ENCODE results near the gene OVCH2.
"Not testable (repeated sequence)": the region's sequence is repeated elsewhere in the genome, so short reads cannot be mapped to it uniquely, and the experiment has no call there.

Gene OVCH2

DNA sequence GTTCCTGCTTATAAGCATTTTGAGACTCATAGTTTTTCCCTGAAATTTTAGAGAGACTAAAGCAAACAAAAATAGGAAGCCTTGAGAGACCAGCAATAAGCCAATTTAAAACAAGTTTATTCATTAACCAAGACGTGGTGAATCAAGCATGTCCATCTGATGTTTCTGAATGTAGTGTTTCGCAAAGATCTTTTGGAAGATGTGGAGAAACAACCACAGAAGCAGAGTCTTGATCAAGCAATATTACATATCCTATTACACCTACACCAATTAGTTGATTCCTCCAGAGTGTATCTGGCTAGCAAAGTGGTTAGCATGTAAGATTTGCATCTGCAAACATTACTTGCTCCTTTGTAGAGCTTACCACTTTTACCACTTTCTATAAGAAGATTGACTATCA lies at the start of gene OVCH2:
TSS of gene OVCH2 (minus strand) at position 101 of the 400 bp plus-strand sequence. CDS start at position 18, 83 bp downstream.
- H3K36me3 ChIP-seq (replicated peaks): no peaks in the 10 kb centered on the region
- H3K4me1 ChIP-seq: no peaks in the 10 kb centered on the region
- DNase-seq (ENCODE audit: low spot score in 2 of 2): no peak
- H3K4me3 ChIP-seq: no peak within 1 kb of the TSS
- in situ Hi-C loops (cut with MboI; ENCODE audit: low sequenced_read_pairs): no loop called here
- H3K9me3 ChIP-seq: no peaks in the 10 kb centered on the region
- peaks cover 4% of the 10 kb centered on the region for H3K27me3 ChIP-seq (ENCODE audit: low read depth)

DNA sequence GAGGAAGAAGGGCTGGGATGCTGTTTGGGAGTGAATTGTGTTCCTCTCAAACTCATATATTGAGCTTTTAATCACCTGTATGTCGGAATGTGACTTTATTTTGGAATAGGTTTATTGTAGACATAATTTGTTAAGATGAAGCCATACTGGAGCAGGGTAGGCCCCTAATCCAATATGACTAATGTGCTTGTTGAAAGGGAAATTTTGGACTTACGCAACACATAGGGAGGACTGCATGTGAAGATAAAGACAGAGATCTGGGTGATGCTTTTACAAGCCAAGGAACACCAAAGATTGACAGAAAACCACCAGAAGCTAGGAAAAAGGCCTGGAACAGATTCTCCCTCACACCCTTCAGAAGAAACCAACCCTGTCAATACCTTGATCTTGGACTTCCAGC lies 43.2 kb upstream of the OVCH2 start:
- DNase-seq (ENCODE audit: low spot score in 2 of 2): no peak
- no peaks in the 10 kb centered on the region for H3K27me3 ChIP-seq (ENCODE audit: low read depth)
- in situ Hi-C loops (cut with MboI; ENCODE audit: low sequenced_read_pairs): no loop called here
- no peaks in the 10 kb centered on the region for H3K9me3 ChIP-seq
- H3K4me1 ChIP-seq: peaks cover 6% of the 10 kb centered on the region
- no peaks in the 10 kb centered on the region for H3K36me3 ChIP-seq (replicated peaks)
- no peak overlapping the region for H3K4me3 ChIP-seq

DNA sequence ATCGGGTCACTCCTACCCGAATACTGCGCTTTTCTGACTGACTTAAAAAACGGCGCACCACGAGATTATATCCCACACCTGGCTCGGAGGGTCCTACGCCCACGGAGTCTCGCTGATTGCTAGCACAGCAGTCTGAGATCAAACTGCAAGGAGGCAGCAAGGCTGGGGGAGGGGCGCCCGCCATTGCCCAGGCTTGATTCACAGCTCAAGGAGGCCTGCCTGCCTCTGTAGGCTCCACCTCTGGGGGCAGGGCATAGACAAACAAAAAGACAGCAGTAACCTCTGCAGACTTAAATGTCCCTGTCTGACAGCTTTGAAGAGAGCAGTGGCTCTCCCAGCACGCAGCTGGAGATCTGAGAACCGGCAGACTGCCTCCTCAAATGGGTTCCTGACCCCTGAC lies 28.5 kb upstream of the OVCH2 start:
- H3K9me3 ChIP-seq; DNase-seq (ENCODE audit: low spot score in 2 of 2); in situ Hi-C loops (cut with MboI; ENCODE audit: low sequenced_read_pairs); H3K27me3 ChIP-seq (ENCODE audit: low read depth); H3K4me3 ChIP-seq; H3K36me3 ChIP-seq (replicated peaks); H3K4me1 ChIP-seq: not testable (repeated sequence)

- Histone ChIP-seq H3K9me3 (no peaks in the 10 kb centered on the region), H3K27me3 (ENCODE audit: low read depth) (peaks cover 16% of the 10 kb centered on the region), H3K36me3 (replicated peaks) (no peaks in the 10 kb centered on the region), H3K4me3 (no peak overlapping the region), H3K4me1 (no peaks in the 10 kb centered on the region)
- in situ Hi-C loops (cut with MboI; ENCODE audit: low sequenced_read_pairs): no loop called here
- DNase-seq (ENCODE audit: low spot score in 2 of 2): no peak
Observed at GRCh38 chr11:7714786-7715185, 8.5 kb upstream of the OVCH2 start.

DNA sequence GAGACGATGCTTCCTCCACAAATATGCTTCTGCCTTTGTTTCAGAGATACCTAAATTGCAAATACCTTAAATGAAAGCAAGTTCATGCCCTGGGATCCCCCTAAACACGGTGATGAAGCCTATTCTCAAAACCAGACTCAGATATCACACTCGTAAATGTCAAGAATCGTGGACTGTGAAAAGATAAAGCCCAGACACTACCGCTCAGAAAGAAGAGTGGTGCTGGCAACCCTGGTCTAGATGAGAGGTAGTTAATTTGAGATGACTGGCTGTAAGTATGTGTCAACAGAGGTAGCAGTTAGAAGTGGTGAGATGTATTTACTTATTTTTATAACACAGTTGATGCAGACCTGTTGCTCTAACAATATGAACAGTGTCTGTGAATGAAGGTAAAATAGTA lies 2.5 kb downstream of the OVCH2 start:
- no peaks in the 10 kb centered on the region for H3K9me3 ChIP-seq
- in situ Hi-C loops (cut with MboI; ENCODE audit: low sequenced_read_pairs): no loop called here
- no peaks in the 10 kb centered on the region for H3K4me1 ChIP-seq
- H3K4me3 ChIP-seq: no peak overlapping the region
- no peak for DNase-seq (ENCODE audit: low spot score in 2 of 2)
- H3K36me3 ChIP-seq (replicated peaks): no peaks in the 10 kb centered on the region
- H3K27me3 ChIP-seq (ENCODE audit: low read depth): peaks cover 4% of the 10 kb centered on the region

GRCh38 chr11:7696424-7696823 lies 9.9 kb downstream of the OVCH2 start:
- no peaks in the 10 kb centered on the region for H3K36me3 ChIP-seq (replicated peaks)
- in situ Hi-C loops (cut with MboI; ENCODE audit: low sequenced_read_pairs): loop anchor here (10.0 kb wide), 1 partner anchor 602 kb away; no protein-coding TSS in a partner anchor
- H3K4me3 ChIP-seq: no peak overlapping the region
- peaks cover 3% of the 10 kb centered on the region; the same call in 1 of the 2 replicates for H3K4me1 ChIP-seq
- DNase-seq (ENCODE audit: low spot score in 2 of 2): no peak
- peaks cover 2% of the 10 kb centered on the region; the same call in 1 of the 2 replicates for H3K27me3 ChIP-seq (ENCODE audit: low read depth)
- H3K9me3 ChIP-seq: peaks cover 4% of the 10 kb centered on the region

DNA sequence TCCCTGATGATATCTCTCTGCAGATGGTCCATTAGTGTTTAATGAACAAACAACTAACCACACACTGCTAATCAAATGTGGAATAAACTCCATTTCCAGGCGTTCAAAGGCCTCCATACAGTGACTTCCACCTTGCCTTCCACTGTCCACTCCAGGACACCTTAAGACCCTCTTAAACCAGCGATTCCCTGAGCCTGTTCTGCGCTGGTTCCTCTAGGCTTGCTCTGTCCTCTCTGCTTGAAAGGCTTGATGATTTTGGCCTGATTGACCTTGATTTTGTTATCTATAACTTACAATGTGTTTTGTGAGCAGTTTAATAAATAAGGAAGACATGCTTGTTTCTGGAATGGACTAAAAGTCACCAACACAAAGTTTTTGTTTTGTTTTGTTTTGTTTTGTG lies 12.0 kb downstream of the OVCH2 start:
- no peaks in the 10 kb centered on the region for H3K36me3 ChIP-seq (replicated peaks)
- H3K4me1 ChIP-seq: peaks cover 3% of the 10 kb centered on the region; the same call in 1 of the 2 replicates
- in situ Hi-C loops (cut with MboI; ENCODE audit: low sequenced_read_pairs): loop anchor here (10.0 kb wide), 1 partner anchor 599 kb away; no protein-coding TSS in a partner anchor
- H3K27me3 ChIP-seq (ENCODE audit: low read depth): peaks cover 2% of the 10 kb centered on the region; the same call in 1 of the 2 replicates
- H3K9me3 ChIP-seq: peaks cover 4% of the 10 kb centered on the region
- no peak for DNase-seq (ENCODE audit: low spot score in 2 of 2)
- H3K4me3 ChIP-seq: no peak overlapping the region

DNA sequence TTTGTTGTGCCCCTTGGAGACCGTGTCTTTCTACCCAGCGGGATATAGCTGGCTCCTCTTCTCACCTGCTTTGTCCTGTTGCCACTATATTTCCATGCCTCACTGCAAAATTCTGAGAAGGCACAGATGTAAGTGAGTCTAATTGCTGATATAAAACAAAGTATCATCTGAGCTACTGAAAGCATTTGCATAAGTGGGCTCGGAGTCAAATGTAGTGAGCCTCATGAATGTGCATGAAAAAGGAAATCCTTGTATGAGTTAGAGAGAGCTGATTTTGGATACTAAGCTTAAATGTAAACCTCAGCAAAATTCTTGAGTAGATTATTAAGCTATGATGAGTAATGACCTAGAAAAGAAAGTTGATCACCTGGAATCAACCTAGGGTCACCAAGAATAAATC lies 13.9 kb downstream of the OVCH2 start:
- Histone ChIP-seq H3K9me3 (peaks cover 4% of the 10 kb centered on the region), H3K36me3 (replicated peaks) (no peaks in the 10 kb centered on the region), H3K4me1 (peaks cover 10% of the 10 kb centered on the region), H3K27me3 (ENCODE audit: low read depth) (peaks cover 2% of the 10 kb centered on the region; the same call in 1 of the 2 replicates), H3K4me3 (no peak overlapping the region)
- in situ Hi-C loops (cut with MboI; ENCODE audit: low sequenced_read_pairs): loop anchor here (10.0 kb wide), 1 partner anchor 598 kb away; no protein-coding TSS in a partner anchor
- DNase-seq (ENCODE audit: low spot score in 2 of 2): no peak

GRCh38 chr11:7691759-7692350 lies 14.4 kb downstream of the OVCH2 start:
- in situ Hi-C loops (cut with MboI; ENCODE audit: low sequenced_read_pairs): loop anchor here (10.0 kb wide), 1 partner anchor 597 kb away; no protein-coding TSS in a partner anchor
- Histone ChIP-seq H3K4me1 (peaks cover 12% of the 10 kb centered on the region), H3K4me3 (no peak overlapping the region), H3K9me3 (peaks cover 4% of the 10 kb centered on the region), H3K36me3 (replicated peaks) (no peaks in the 10 kb centered on the region), H3K27me3 (ENCODE audit: low read depth) (peaks cover 2% of the 10 kb centered on the region; the same call in 1 of the 2 replicates)
- DNase-seq (ENCODE audit: low spot score in 2 of 2): no peak

DNA sequence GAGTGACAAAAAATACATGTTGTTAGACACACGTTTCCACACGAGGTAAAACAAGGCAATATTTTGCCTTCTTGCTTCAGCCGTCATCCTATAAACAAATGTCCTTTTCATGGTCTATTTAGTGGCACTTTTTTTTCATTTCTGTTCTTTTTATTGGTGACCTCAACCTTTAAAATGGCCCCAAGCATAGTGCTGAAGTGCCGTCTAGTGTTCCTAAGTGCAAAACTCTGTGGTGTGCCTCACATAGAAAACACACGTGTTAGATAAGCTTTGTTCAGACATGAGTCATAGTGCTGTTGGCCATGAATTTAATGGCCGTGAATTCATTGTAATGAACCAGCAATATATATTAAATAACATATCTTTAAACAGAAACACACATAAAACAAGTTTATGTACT lies 15.6 kb downstream of the OVCH2 start:
- in situ Hi-C loops (cut with MboI; ENCODE audit: low sequenced_read_pairs): loop anchor here (10.0 kb wide), 1 partner anchor 596 kb away; no protein-coding TSS in a partner anchor
- no peak for DNase-seq (ENCODE audit: low spot score in 2 of 2)
- Histone ChIP-seq H3K9me3 (peaks cover 4% of the 10 kb centered on the region), H3K4me3 (no peak overlapping the region), H3K27me3 (ENCODE audit: low read depth) (peaks cover 2% of the 10 kb centered on the region; the same call in 1 of the 2 replicates), H3K4me1 (peaks cover 12% of the 10 kb centered on the region), H3K36me3 (replicated peaks) (no peaks in the 10 kb centered on the region)

DNA sequence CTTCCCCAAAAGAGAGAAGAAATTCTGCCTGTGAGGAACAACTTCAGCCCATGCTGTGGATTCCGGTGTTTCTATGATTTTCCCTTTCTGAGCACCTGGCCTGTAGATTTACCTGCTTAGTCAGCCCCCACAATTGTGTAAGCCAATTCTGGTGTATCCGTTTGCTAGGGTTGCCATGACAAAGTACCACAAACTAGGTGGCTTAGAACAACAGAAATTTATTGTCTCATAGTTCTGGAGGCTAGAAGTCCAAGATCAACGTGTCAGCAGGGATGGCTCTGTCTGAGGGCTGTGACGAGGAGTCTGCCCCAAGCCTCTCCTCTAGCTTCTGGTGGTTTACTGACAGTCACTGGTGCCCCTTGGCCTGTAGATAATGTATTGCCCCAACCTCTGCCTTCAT lies 17.0 kb downstream of the OVCH2 start:
- H3K36me3 ChIP-seq (replicated peaks): no peaks in the 10 kb centered on the region
- no peak for DNase-seq (ENCODE audit: low spot score in 2 of 2)
- H3K4me1 ChIP-seq: peaks cover 9% of the 10 kb centered on the region
- in situ Hi-C loops (cut with MboI; ENCODE audit: low sequenced_read_pairs): no loop called here
- H3K27me3 ChIP-seq (ENCODE audit: low read depth): peaks cover 7% of the 10 kb centered on the region
- H3K9me3 ChIP-seq: peaks cover 2% of the 10 kb centered on the region
- no peak overlapping the region for H3K4me3 ChIP-seq

DNA sequence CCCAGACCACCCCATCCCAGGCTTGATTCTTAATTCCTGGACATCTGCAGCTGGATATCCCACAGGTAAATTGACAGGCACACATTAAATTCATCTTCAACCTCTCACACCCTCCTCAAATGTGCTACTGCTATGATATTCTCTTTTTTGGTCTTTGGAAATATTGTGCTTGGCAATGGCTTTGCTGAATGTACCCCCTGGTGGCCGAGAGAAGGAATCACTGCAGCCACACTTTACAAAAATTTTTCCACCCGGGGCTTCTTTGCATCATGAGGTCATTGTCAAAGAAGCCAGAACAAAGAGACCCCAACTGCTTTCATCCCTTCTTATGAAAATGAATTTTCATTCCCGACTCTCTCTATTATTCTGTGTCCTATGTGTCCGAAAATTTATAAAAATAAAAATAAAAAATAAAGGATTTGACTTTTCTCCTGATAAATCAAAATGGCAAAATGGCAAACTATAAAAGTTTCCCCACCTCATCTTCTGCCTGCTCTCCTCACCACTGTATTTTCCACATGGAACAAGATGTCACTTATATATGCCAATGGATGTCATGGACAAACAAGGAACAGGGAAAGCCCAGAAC lies 17.9 kb downstream of the OVCH2 start:
- Histone ChIP-seq H3K9me3 (no peaks in the 10 kb centered on the region), H3K36me3 (replicated peaks) (no peaks in the 10 kb centered on the region), H3K4me1 (peaks cover 9% of the 10 kb centered on the region), H3K27me3 (ENCODE audit: low read depth) (peaks cover 10% of the 10 kb centered on the region), H3K4me3 (no peak overlapping the region)
- in situ Hi-C loops (cut with MboI; ENCODE audit: low sequenced_read_pairs): no loop called here
- peak; percentile 44 to 50 for DNase-seq (ENCODE audit: low spot score in 2 of 2)

DNA sequence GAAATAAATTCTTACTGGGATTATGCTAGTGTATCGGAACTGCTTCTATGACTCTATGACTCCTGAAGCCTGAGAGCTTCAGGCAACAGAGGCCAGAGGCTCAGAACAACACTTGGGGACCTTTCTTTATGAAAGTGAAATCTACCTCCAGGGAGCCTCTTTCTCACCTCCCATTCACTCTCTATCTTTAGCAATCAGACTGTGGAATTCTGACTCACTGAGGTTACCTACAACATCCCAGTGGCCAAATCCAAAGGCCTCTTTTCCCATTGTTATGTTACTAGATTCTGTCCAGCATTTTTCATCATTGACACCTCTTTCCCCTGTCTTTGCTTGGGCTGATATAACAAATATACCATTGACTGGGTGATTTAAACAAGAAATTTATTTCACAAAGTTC lies 18.9 kb downstream of the OVCH2 start:
- Histone ChIP-seq H3K9me3 (no peaks in the 10 kb centered on the region), H3K36me3 (replicated peaks) (no peaks in the 10 kb centered on the region), H3K4me1 (peaks cover 9% of the 10 kb centered on the region), H3K27me3 (ENCODE audit: low read depth) (peaks cover 18% of the 10 kb centered on the region), H3K4me3 (no peak overlapping the region)
- in situ Hi-C loops (cut with MboI; ENCODE audit: low sequenced_read_pairs): no loop called here
- DNase-seq (ENCODE audit: low spot score in 2 of 2): no peak

- Histone ChIP-seq H3K9me3 (no peaks in the 10 kb centered on the region), H3K4me1 (peaks cover 9% of the 10 kb centered on the region), H3K36me3 (replicated peaks) (no peaks in the 10 kb centered on the region), H3K27me3 (ENCODE audit: low read depth) (peaks cover 18% of the 10 kb centered on the region), H3K4me3 (no peak overlapping the region)
- no peak for DNase-seq (ENCODE audit: low spot score in 2 of 2)
- in situ Hi-C loops (cut with MboI; ENCODE audit: low sequenced_read_pairs): no loop called here
Observed at GRCh38 chr11:7686761-7687160, 19.5 kb downstream of the OVCH2 start.
